Cerebellar cortex (tissue), 1 donor: ENCODE data around the gene RSPO4.

Source experiments
- DNase-seq: peaks from one replicate; pipeline ENCODE4 v3.0.0-alpha.2; 2015; ENCODE audit warnings: low spot score

Gene RSPO4

DNA sequence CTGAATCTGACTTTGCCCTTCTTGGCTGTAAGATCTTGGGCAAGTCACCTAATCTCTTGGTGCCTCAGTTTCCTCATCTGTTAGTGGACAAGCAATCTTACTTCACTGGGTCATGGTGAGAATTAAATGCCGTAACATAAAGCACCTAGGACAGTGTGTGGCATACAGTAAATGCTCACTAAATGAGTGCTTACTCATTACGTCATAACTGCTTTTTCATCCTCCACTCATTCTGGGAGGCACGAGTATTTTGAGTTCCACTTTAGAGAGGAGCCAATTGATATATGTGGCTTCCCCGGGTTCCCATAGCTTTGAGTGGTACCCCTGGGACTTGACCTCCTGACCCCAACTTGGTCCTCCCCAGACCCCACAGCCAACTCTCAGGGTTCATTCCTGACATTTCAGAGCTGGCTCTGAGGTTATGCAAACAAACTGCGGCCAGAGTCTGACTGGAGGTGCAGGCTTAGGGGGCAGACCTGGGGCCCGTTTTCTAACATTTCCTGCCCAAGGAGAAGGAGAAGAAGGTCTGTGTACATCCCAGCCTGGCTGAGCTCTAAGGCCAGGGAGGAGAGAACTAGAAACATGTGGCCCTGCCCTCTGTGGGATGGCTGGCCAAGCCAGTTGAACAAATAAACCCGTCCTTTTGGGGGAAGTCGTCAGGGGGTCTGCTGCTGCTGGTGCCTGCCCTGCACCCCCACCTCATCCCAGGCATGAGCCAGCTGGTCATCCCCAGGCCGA, 91.8 kb downstream of the RSPO4 start:
- no peak for DNase-seq

DNA sequence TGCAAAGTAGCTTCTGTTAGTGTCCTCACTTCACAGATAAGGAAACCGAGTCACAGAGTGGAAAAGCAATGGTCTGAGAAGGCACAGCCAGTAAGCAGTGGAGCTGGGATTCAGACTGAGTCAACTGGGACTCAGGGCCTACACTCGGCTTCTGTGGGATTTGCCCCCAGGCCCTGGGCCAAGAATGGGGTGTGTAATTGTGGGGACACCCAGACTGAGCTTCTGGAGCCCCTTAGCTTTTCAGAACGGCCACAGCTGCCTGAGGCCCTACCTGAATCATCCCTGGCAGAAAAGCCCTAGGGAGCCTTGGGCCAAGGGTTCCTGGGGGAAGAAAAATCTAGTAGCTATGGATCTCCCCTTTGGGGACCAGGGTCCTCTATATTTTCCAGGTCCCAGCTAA, 92.5 kb downstream of the RSPO4 start:
- no peak for DNase-seq
